HCT116 (cell line): Measurements from ENCODE around the gene BACE1.
"Not testable (repeated sequence)": the region's sequence is repeated elsewhere in the genome, so short reads cannot be mapped to it uniquely, and the experiment has no call there.

Experiments used
- EZH2 ChIP-seq: fragments of 200-600 bp; sonication (generic); IDR thresholded peaks from 2 replicates; pipeline ENCODE4 v1.6.1; 2017; ENCODE audit warnings: antibody characterized with exemption, mixed run types
- POLR2AphosphoS5 ChIP-seq: IDR thresholded peaks from 2 replicates; pipeline ENCODE4 v1.6.1; 2011; ENCODE audit warnings: mild to moderate bottlenecking, low read depth, low read length, moderate library complexity
- REST ChIP-seq: IDR thresholded peaks from 2 replicates; pipeline ENCODE4 v1.6.1; 2012; ENCODE audit warnings: low read depth

GRCh38 chr11:117272175-117272574 lies 43.9 kb downstream of the BACE1 start:
- not testable (repeated sequence) for TF ChIP-seq REST, POLR2AphosphoS5, EZH2
